Esophagus squamous epithelium (tissue), 4 donors: Measurements from ENCODE around the gene SPSB3.

Experiments
- CTCF ChIP-seq, 6 experiments: fragments of 450-650 bp in 4 of 6; fragments of 200-600 bp in 2 of 6; sonication (generic) in 2 of 6; IDR thresholded peaks; one replicate each; pipeline ENCODE4 v1.5.1; 2016 to 2019; ENCODE audit warnings: antibody characterized with exemption in 6 of 6, mild to moderate bottlenecking in 4 of 6, moderate library complexity in 4 of 6
- POLR2A ChIP-seq, 4 donors: fragments of 450-650 bp; IDR thresholded peaks; one replicate each; pipeline ENCODE4 v1.6.1; 2017; ENCODE audit warnings: antibody characterized with exemption in 4 of 4, mild to moderate bottlenecking in 4 of 4, moderate library complexity in 3 of 4

DNA sequence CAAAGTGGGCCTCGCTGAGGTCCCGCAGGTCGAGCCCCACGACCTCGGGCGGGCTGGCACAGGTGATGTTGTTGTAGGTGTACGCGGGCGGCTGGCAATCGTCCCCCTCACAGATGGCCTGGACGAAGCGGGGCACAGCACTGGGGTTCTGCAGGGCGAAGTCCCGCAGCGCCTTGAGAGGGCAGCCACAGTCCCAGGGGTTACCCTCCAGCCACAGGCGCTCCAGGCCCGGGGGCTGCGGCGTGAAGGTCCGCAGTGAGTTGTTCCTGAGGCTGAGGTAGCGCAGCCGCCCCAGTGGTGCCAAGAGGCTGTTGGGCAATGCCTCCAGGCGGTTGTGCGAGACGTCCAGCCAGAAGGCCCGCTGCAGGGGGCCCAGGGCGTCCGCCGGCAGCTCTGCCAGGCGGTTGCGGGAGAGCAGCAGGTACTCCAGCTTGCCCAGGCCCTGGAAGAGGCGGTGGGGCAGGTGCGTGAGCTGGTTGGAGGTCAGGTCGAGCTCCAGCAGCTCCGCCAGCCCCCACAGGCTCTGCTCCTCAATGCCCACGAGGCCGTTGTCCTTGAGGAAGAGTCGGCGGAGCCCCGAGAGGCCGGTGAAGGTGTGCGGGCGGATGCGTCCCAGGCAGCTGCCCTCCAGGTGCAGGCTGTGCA, 8.4 kb upstream of the SPSB3 start:
- no peak for TF ChIP-seq CTCF (IDR thresholded peaks at IDR 0.05)
- no peak for TF ChIP-seq POLR2A (IDR thresholded peaks at IDR 0.05)
